Measurements from ENCODE around the gene MARVELD3.
"Not testable (repeated sequence)": the region's sequence is repeated elsewhere in the genome, so short reads cannot be mapped to it uniquely, and the experiment has no call there.

The MARVELD3 gene

DNA sequence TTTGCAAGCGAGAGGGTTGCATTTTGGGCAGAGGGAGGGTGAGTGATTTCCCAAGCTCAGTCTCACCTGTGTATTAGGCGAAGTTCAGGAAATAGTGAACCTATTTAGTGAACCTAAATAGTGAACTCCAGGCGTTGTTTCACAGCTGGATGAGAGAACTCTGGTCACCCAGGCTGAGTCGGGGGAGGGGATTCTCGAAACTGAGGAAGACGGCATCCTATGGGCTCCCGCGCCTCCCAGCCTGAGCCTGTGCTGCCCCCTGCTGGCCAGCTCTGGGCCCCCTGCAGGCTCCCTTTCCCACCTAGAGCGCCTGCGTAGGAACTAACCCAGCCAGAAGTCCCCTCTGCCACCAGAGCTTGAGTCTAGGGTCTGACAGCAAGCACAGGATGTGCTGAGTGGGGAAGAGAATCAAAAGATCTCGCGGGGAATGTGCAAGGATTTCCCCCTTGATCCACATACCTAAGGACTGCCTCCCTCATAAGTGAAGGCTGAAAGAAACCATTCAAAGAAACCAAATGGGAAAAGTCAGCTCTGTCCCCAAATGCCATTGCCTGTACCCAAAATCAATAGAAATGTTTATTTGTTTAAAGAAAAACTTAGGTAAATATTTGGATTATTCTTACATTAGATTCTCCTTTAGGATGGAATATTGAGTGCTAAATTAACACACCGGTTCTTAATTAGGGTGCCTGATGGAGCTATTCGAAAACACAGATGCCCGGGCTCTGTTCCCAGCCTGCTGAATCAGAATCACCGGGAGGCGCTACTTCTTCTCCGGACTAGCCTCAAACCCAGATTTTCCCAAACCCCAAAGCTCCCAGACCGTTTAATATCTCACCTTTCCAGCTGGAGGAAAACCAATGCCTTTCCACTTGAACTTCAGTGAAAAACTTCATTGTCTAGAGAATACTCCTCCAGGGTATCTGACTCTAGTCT is 14.8 kb upstream of the MARVELD3 start:
- no peak overlapping the region for H3K4me3 ChIP-seq (ENCODE audit: low read length)
- TF ChIP-seq, protein P1, sequence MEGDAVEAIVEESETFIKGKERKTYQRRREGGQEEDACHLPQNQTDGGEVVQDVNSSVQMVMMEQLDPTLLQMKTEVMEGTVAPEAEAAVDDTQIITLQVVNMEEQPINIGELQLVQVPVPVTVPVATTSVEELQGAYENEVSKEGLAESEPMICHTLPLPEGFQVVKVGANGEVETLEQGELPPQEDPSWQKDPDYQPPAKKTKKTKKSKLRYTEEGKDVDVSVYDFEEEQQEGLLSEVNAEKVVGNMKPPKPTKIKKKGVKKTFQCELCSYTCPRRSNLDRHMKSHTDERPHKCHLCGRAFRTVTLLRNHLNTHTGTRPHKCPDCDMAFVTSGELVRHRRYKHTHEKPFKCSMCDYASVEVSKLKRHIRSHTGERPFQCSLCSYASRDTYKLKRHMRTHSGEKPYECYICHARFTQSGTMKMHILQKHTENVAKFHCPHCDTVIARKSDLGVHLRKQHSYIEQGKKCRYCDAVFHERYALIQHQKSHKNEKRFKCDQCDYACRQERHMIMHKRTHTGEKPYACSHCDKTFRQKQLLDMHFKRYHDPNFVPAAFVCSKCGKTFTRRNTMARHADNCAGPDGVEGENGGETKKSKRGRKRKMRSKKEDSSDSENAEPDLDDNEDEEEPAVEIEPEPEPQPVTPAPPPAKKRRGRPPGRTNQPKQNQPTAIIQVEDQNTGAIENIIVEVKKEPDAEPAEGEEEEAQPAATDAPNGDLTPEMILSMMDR (conservative IDR thresholded peaks at IDR 0.05; ENCODE audit: low read length): peak; percentile 81
- DNase-seq (ENCODE audit: low read depth): peak; percentile 20

DNA sequence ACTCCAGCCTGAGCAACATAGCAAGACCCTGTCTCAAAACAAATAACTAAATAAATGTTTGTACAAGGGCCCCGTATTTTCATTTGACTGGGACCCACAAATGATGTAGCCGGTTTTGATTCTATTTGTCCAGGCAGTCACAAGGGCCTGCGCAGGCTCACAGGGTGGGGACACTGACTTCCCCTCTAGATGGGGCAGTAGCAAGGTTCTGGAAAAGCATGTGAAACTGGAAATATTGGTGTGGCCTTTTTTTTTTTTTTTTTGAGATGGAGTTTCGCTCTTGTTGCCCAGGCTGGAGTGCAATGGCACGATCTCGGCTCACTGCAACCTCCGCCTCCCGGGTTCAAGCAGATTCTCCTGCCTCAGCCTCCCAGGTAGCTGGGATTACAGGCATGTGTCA is 11.0 kb upstream of the MARVELD3 start:
- DNase-seq (ENCODE audit: low read depth); H3K4me3 ChIP-seq (ENCODE audit: low read length): not testable (repeated sequence)

- DNase-seq (ENCODE audit: low read depth): no peak
- no peak overlapping the region for H3K4me3 ChIP-seq (ENCODE audit: low read length)
- TF ChIP-seq, protein P1 (conservative IDR thresholded peaks at IDR 0.05; ENCODE audit: low read length): no peak
These were observed 7.6 kb upstream of the MARVELD3 start for GRCh38 chr16:71618429-71618828.

- TF ChIP-seq, protein P1 (conservative IDR thresholded peaks at IDR 0.05; ENCODE audit: low read length): no peak
- no peak for DNase-seq (ENCODE audit: low read depth)
- H3K4me3 ChIP-seq (ENCODE audit: low read length): no peak overlapping the region
These were observed 3.9 kb upstream of the MARVELD3 start for GRCh38 chr16:71622088-71622487.

DNA sequence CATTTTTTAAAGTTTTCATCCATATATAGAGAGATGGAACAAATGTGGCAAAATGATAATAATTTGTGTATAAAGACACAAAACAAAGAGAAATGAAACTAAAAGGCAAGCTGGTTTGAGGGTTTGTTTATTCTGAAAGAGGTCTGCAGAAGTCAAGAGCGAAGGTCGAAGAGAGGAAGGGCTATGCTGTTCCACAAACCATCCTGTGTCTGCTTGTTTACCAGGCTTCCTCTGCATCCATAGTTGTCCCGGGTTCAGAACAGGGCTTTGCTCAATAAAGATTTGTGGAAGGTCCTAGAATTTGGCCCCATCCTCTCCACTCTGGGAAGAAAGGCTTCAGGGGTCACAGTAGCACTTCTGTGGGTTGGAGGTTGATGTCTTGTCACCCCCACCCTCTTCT is 2.4 kb upstream of the MARVELD3 start:
- H3K4me3 ChIP-seq (ENCODE audit: low read length): no peak overlapping the region
- TF ChIP-seq, protein P1 (conservative IDR thresholded peaks at IDR 0.05; ENCODE audit: low read length): no peak
- DNase-seq (ENCODE audit: low read depth): no peak

DNA sequence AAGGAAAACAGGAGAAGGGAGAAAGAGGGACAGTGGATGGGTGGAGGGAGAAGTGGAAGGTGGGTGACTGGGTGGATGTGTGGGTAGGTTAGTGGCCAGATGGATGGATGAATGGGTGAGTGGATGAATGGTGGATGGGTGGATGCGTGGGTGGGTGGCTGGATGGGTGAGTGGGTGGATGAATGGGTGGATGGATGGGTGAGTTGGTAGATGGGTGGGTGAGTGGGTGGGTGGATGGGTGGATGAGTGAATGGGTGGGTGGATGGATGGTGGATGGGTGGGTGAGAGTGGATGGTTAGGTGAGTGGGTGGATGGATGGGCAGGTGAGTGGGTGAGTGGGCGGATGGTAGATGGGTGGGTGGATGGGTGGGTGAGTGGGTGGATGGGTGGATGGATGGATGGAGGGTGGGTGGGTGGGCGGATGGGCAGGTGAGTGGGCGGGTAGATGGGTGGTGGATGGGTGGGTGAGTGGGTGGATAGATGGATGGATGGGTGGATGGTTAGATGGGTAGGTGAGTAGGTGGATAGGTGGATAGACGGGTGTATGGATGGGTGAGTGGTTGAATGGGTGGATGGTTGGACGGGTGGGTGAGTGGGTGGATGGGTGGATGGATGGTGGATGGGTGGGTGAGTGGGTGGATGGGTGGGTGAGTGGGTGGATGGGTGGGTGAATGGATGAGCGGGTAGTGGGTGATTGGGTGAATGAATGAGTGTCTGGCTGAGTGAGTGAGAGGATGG is 702 bp upstream of the MARVELD3 start:
- no peak overlapping the region for H3K4me3 ChIP-seq (ENCODE audit: low read length)
- TF ChIP-seq, protein P1 (conservative IDR thresholded peaks at IDR 0.05; ENCODE audit: low read length): no peak
- DNase-seq (ENCODE audit: low read depth): no peak

- DNase-seq (ENCODE audit: low read depth): no peak
- TF ChIP-seq, protein P1 (conservative IDR thresholded peaks at IDR 0.05; ENCODE audit: low read length): no peak
- H3K4me3 ChIP-seq (ENCODE audit: low read length): no peak overlapping the region
These were observed 852 bp downstream of the MARVELD3 start for GRCh38 chr16:71626858-71627213.

All from AG10803 (cell line).